Activated naive CD4-positive, alpha-beta T cell treated with anti-CD3 and anti-CD28 coated beads, Interleukin-2, amount 10 ng/mL, durations not matched to agents 7 days and 5 days (primary cell): ENCODE data around the gene THY1.
"Not testable (repeated sequence)": the region's sequence is repeated elsewhere in the genome, so short reads cannot be mapped to it uniquely, and the experiment has no call there.

Source experiments
- CTCF ChIA-PET: fragments of 350-600 bp; sonication (Branson Sonifier 250); formaldehyde crosslinking; loops from one replicate; lab custom pipeline; 2021; ENCODE audit warnings: antibody characterized with exemption; lab: Charles Lee
- DNase-seq: peaks from one replicate; pipeline ENCODE4 v3.0.0-alpha.2; 2020
- H3K27ac Mint-ChIP-seq: one replicate; pipeline ENCODE4 v1.8.0; 2021; ENCODE audit warnings: mild to moderate bottlenecking, moderate library complexity, mixed read lengths
- H3K27me3 Mint-ChIP-seq: one replicate; pipeline ENCODE4 v1.8.0; 2021; ENCODE audit warnings: mild to moderate bottlenecking, mixed read lengths
- H3K36me3 Mint-ChIP-seq: one replicate; pipeline ENCODE4 v1.8.0; 2021; ENCODE audit warnings: mixed read lengths
- H3K4me1 Mint-ChIP-seq: one replicate; pipeline ENCODE4 v1.8.0; 2021; ENCODE audit warnings: mixed read lengths
- H3K4me3 Mint-ChIP-seq: one replicate; pipeline ENCODE4 v1.8.0; 2021; ENCODE audit warnings: mild to moderate bottlenecking, moderate library complexity, mixed read lengths
- H3K9me3 Mint-ChIP-seq: one replicate; pipeline ENCODE4 v1.8.0; 2021; ENCODE audit warnings: mixed read lengths

THY1 gene

DNA sequence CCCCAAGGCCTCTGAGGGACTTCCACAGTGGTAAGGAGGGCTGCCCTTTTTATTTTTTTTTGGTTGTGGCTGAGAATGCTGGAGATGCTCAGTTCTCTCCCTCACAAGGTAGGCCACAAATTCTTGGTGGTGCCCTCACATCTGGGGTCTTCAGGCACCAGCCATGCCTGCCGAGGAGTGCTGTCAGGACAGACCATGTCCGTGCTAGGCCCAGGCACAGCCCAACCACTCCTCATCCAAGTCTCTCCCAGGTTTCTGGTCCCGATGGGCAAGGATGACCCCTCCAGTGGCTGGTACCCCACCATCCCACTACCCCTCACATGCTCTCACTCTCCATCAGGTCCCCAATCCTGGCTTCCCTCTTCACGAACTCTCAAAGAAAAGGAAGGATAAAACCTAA is 4.2 kb downstream of the THY1 start:
- CTCF ChIA-PET, result no interaction called here
- H3K27me3 Mint-ChIP-seq, result peaks cover 53% of the 10 kb centered on the region

DNA sequence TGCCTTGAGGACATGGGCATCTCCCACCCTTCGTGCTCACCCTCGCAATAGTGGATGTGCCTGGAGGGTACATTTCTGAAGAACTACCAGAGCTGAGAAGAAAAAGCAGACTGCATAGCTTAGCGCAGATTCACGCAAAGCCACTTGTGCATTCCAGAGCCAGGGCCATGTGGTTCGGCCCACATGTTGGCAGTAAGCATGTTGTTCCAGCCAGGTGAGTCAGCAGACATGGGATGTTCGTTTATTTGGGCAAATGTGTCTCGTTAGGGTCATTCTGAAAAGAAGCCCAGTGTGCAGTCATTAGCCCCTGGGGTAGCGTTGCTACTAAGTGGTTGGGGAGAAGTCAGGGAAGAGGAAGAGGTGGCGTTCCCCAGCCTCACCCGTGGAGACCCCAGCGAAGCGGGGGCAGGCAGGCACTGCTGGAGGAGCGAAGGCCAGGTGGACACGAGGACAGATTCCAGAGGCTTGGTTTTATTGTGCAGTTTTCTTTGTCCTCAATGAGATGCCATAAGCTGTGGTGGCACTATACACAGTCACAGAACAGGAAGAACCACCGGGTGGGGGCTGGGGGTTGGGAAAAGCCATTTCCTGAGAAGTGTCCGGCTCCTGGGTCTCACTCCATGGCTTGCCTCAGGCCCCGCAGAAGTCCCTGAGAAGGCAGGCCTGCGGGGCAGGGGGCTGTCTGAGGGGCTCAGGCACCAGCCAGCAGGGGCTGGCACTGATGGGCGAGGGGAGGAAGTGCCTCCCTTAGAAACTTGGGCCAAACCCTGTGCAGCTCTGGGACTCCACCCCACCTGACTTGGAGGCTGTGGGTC is 5.0 kb downstream of the THY1 start:
- Mint-ChIP-seq H3K36me3 (no peaks in the 10 kb centered on the region), H3K4me1 (peaks cover 15% of the 10 kb centered on the region), H3K4me3 (no peak overlapping the region), H3K27ac (no peak overlapping the region), H3K27me3 (peaks cover 44% of the 10 kb centered on the region), H3K9me3 (no peaks in the 10 kb centered on the region)
- CTCF ChIA-PET, result no interaction called here
- DNase-seq, result no peak

More for the DNA sequence above, 4.2 kb downstream of the THY1 start:
- DNase-seq, result no peak
- Mint-ChIP-seq H3K36me3 (no peaks in the 10 kb centered on the region), H3K4me3 (no peak overlapping the region), H3K9me3 (no peaks in the 10 kb centered on the region), H3K4me1 (peaks cover 15% of the 10 kb centered on the region), H3K27ac (no peak overlapping the region)

DNA sequence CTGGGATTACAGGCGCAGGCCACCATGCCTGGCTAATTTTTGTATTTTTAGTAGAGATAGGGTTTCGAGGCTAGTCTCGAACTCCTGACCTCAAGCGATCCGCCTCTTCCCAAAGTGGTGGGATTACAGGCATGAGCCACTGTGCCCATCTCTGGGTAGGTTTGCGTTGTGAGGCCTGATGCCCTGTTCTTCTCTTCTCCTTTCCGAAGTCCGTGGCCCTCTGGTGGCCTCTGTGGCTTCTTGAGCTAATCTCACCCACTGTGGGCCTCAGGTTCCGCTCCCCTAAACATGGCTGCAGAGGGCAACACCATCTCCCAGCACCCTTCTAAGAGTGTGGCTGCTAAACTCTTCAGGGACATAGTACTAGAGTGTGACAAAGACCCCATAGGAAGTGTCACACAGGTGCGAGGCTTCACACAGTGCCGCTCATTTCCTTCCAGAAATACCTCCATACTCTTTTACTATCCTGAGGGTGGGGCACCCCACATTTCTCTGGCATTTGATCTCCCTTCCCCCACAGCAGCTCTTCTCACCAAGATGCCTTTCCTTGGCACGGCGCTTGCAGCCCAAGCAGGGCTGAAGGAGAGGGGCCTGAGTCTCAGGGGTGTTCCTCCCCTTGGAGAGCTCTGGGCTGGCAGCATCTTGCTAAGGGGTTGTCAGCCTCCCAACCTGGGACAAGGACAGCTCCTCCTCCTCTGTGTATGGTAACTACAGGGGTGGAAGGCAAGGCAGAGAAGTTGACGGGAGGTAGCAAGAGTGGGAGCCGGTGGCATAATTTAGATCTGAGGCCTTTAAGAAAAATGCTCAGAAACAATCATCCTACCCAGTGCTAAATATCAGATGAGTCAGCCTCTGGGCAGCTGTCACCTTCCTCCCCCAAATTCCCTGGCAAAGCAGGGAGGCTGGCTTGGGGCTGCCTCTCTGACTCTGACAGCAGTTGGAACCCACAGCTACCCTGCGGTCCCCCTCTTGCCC is 6.1 kb downstream of the THY1 start:
- Mint-ChIP-seq H3K27ac (no peak overlapping the region), H3K9me3 (no peaks in the 10 kb centered on the region), H3K4me3 (no peak overlapping the region), H3K4me1 (peaks cover 7% of the 10 kb centered on the region), H3K27me3 (peaks cover 34% of the 10 kb centered on the region), H3K36me3 (no peaks in the 10 kb centered on the region)
- DNase-seq, result no peak
- CTCF ChIA-PET, result interaction anchor here (0.5 kb wide), 1 partner anchor 634 kb away, joined by 3 read pairs; no protein-coding TSS in a partner anchor

DNA sequence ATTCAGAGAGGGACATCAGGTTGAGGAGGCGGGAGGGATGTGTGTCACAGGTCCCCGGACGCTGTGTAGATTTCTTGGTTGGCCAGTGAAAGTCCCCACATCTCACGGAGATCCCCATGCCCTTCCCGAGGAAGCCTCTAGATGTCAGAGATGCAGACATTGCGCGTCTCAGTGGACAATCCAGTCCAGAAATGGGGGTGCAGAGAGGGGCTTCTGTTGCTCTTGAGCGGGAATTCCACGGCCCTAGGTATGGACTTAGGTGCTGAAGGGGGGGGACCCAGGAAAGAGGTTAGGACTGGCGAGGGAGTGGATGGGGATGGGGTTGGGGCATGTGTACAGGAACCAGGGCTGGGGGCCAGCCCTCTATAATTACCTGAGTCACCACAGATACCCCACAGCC is 7.0 kb downstream of the THY1 start:
- CTCF ChIA-PET, result no interaction called here
- no peak for DNase-seq
- Mint-ChIP-seq H3K4me1 (no peaks in the 10 kb centered on the region), H3K9me3 (no peaks in the 10 kb centered on the region), H3K36me3 (no peaks in the 10 kb centered on the region), H3K4me3 (no peak overlapping the region), H3K27me3 (peaks cover 25% of the 10 kb centered on the region), H3K27ac (no peak overlapping the region)

DNA sequence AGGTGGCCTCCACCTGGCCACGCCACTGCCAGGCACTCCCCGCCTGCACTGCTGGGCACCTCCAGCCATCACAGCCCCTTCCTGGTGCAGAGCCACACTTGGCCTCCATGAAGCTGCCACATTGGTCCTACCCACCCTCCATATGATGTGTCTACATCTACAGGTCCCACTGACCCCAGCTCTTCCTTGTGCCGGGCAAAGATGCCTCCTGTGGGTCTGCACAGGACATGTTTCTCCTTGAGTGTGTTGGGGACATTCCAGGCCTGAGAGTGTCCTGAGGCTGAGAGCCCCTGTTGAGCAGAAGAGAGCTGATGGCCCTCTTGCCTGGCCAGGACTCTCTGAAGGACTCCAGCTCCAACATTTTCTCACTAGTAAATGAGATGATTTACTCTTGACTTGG is 7.5 kb downstream of the THY1 start:
- H3K27ac Mint-ChIP-seq, result no peak overlapping the region
- CTCF ChIA-PET, result no interaction called here

DNA sequence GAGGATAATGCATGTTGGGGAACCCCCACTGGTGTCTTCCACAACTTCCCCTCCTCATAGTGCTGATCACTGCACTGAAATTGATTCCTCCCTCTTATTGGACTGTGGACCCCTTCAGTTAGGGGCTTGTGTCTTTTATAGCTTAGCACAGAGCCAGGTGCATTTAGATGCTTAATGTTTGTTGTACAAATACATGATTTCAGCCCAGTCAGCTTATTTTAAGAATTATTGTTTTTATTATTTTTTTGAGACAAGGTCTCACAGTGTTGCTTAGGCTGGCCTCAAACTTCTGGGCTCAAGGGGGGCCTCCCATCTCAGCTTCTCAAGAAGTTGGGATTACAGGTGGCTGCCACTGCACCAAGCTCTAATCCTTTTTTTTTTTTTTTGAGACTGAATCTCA is 8.2 kb downstream of the THY1 start:
- no peak overlapping the region for H3K27ac Mint-ChIP-seq
- no peaks in the 10 kb centered on the region for H3K36me3 Mint-ChIP-seq
- H3K9me3 Mint-ChIP-seq, result no peaks in the 10 kb centered on the region
- no peak for DNase-seq
- CTCF ChIA-PET, result no interaction called here
- H3K4me1 Mint-ChIP-seq, result no peaks in the 10 kb centered on the region
- peaks cover 18% of the 10 kb centered on the region for H3K27me3 Mint-ChIP-seq
- no peak overlapping the region for H3K4me3 Mint-ChIP-seq

More for the DNA sequence above, 7.5 kb downstream of the THY1 start:
- Mint-ChIP-seq H3K36me3 (no peaks in the 10 kb centered on the region), H3K9me3 (no peaks in the 10 kb centered on the region), H3K4me1 (no peaks in the 10 kb centered on the region), H3K27me3 (peaks cover 22% of the 10 kb centered on the region), H3K4me3 (no peak overlapping the region)
- DNase-seq, result no peak

DNA sequence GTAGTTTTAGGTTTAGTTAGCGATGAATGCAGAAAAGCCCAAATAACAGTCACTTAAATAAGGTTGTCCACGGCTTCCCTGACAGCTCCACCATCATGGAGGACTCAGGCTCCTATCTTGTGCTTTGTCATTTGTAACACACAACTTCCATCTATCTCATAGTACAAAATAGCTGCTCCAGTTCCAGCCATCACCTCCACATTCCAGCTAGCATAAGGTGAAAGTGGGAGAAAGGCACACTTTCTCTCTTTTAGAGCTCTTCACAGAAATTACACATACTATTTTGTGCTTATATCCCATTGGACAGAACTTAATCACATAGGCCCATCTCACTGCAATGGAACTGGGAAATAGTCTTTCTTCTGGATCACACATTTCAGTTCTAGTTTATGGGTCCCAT is 8.7 kb downstream of the THY1 start:
- CTCF ChIA-PET, result no interaction called here
- Mint-ChIP-seq H3K27ac (no peak overlapping the region), H3K4me3 (no peak overlapping the region), H3K9me3 (no peaks in the 10 kb centered on the region), H3K4me1 (no peaks in the 10 kb centered on the region), H3K36me3 (no peaks in the 10 kb centered on the region), H3K27me3 (peaks cover 18% of the 10 kb centered on the region)
- DNase-seq, result no peak

DNA sequence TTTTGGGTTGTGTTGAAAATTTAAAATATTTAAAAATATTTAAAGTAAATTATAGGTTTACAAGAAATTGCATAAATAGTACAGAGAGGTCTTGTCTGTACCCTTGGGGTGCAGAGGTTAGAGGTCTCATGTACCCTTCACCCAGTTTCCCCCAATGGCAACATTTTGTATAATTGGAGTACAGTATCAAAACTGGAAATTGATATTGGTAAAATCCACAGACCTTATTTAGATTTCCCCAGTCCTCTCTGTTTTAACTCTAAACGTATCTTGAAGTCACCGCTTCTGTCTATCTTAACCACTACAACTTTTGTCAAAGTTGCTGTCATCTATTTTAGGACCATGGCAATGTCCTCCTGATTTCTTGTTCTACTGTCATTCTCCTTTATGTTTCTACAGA is 10.9 kb downstream of the THY1 start:
- CTCF ChIA-PET, result no interaction called here
- Mint-ChIP-seq H3K27ac (no peak overlapping the region), H3K27me3 (peaks cover 15% of the 10 kb centered on the region), H3K9me3 (no peaks in the 10 kb centered on the region), H3K36me3 (no peaks in the 10 kb centered on the region), H3K4me1 (no peaks in the 10 kb centered on the region), H3K4me3 (no peak overlapping the region)
- no peak for DNase-seq

DNA sequence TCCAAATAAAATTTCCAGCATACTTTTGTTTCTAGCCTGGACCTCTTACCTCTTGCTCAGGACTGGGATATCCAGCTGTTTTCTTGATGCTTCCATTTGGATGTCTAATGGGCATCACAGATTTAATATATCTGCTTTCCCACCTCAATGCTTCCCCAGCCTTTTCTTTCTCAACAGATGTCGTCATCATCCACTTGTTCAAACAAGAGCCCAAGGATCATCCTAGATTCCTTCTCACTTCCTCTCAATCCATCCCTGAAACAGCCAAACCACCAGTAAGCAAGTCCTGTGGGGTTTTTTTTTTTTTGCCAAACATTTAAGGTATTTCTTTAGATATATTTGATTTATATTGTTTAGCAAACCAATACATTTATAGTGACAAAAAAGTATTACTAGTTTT is 12.5 kb downstream of the THY1 start:
- H3K36me3 Mint-ChIP-seq, result no peaks in the 10 kb centered on the region
- CTCF ChIA-PET, result no interaction called here
- H3K9me3 Mint-ChIP-seq, result no peaks in the 10 kb centered on the region
- H3K4me3 Mint-ChIP-seq, result no peak overlapping the region
- H3K27me3 Mint-ChIP-seq, result peaks cover 11% of the 10 kb centered on the region
- H3K4me1 Mint-ChIP-seq, result no peaks in the 10 kb centered on the region
- H3K27ac Mint-ChIP-seq, result no peak overlapping the region
- no peak for DNase-seq

DNA sequence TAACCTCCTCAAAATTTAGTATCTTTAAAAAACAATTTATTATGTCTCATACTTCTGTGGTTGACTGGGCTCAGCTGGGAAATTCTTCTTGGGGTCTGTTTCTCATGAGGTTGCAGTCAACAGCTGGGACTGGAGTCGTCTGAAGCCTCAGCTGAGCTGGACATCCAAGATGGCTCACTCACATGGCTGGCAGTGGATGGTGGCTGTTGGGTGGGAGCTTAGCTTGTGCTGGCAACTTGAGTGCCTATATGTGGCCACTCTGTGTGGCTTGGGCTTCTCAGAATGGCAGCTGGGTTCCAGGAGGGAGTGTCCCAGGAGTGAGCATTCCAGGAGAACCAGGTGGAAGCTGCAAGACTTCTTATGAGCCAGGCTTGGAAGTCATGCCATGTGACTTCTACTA is 13.2 kb downstream of the THY1 start:
- no peaks in the 10 kb centered on the region for H3K36me3 Mint-ChIP-seq
- H3K27me3 Mint-ChIP-seq, result peaks cover 11% of the 10 kb centered on the region
- H3K9me3 Mint-ChIP-seq, result no peaks in the 10 kb centered on the region
- CTCF ChIA-PET, result no interaction called here
- no peaks in the 10 kb centered on the region for H3K4me1 Mint-ChIP-seq
- H3K4me3 Mint-ChIP-seq, result no peak overlapping the region
- no peak for DNase-seq
- H3K27ac Mint-ChIP-seq, result no peak overlapping the region

DNA sequence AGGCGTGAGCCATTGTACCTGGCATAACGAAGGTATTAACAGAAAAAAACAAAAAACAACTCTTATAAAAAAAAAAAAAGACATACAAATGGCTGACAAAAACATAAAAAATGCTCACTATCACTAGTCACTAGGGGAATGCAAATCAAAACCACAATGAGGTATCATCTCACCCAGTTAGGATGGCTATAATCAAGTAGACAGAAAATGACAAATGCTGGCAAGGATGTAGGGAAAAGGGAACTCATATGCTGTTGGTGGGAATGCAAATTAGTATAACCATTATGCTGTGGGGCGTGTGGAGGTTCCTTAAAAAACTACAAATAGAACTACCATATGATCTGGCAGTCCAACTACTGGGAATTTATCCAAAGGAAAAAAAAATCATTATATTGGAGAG is 17.0 kb downstream of the THY1 start:
- no peaks in the 10 kb centered on the region for H3K36me3 Mint-ChIP-seq
- H3K4me1 Mint-ChIP-seq, result no peaks in the 10 kb centered on the region
- no peak overlapping the region for H3K27ac Mint-ChIP-seq
- H3K4me3 Mint-ChIP-seq, result no peak overlapping the region
- peaks cover 20% of the 10 kb centered on the region for H3K27me3 Mint-ChIP-seq
- H3K9me3 Mint-ChIP-seq, result peaks cover 3% of the 10 kb centered on the region
- CTCF ChIA-PET, result no interaction called here
- DNase-seq, result no peak

DNA sequence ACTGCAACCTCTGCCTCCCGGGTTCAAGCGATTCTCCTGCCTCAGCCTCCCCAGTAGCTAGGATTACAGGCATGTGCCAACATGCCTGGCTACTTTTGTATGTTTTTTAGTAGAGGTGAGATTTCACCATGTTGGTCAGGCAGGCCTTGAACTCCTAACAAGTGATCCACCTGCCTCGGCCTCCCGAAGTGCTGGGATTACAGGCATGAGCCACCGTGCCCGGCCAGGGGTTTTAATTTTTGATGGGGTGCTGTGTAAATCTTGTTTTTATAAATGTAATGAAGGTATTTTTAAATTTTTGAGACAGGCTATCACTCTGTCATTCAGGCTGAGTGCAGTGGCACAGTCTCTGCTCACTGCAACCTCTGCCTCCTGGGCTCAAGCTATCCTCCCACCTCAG is 17.5 kb downstream of the THY1 start:
- H3K36me3 Mint-ChIP-seq, H3K4me1 Mint-ChIP-seq, CTCF ChIA-PET, H3K27ac Mint-ChIP-seq, H3K9me3 Mint-ChIP-seq, DNase-seq, H3K4me3 Mint-ChIP-seq: not testable (repeated sequence)
- peaks cover 23% of the 10 kb centered on the region for H3K27me3 Mint-ChIP-seq

DNA sequence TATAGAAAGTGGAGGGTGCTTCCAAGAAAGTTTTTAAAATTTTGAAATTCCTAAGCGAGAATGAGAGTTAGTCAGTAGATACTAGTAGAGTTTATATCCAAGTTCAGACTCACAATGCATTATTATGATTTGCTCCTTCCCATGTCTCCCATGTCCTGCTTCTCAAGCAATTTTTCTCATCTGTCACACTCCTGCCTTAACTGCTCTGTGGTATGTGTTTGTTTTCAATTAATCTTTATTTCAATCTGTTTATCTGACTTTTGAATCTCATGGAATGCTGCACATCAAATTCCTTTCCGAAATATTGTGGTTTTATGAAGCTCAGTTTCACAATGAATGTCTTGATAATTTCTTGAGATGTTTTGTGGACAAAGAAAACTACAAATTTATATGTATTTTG is 18.1 kb downstream of the THY1 start:
- Mint-ChIP-seq H3K4me1 (no peaks in the 10 kb centered on the region), H3K9me3 (peaks cover 10% of the 10 kb centered on the region), H3K4me3 (no peak overlapping the region), H3K27me3 (peaks cover 23% of the 10 kb centered on the region), H3K36me3 (no peaks in the 10 kb centered on the region), H3K27ac (no peak overlapping the region)
- DNase-seq, result no peak
- CTCF ChIA-PET, result no interaction called here

DNA sequence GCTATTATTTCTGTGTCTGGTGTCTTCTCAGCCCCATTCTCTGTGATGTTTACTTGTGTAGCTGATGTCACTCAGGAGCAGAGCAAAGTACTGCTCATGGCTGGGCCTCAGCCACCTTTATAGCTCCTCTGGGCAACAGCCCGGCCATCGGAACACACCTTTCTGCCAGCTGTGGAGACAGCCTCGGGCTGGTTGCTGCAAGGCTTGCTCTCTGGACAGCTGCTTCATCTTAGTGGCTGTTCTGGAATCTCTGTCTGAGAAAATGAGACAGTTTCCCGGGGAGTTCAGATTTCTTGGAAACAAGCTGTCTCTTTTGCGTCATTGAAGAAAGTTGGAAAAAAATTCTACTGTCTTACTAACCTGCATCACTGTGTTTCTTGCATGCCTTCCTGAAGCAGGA is 20.0 kb downstream of the THY1 start:
- Mint-ChIP-seq H3K9me3 (peaks cover 14% of the 10 kb centered on the region), H3K4me1 (no peaks in the 10 kb centered on the region), H3K4me3 (no peak overlapping the region), H3K27ac (no peak overlapping the region), H3K27me3 (peaks cover 18% of the 10 kb centered on the region), H3K36me3 (peaks cover under 1% of the 10 kb centered on the region)
- DNase-seq, result no peak
- CTCF ChIA-PET, result interaction anchor here (1.4 kb wide), 1 partner anchor 22 kb away, joined by 4 read pairs; no protein-coding TSS in a partner anchor
